ENCODE results near the gene PLN. TPM values are rescaled to one million over a fixed set of nuclear protein-coding genes. Genes with fewer than 3 reads are reported as not detected.

Gene PLN
- total RNA-seq, 4 donors from 2014 or later: 45.2 to 194 (median 155) TPM

GRCh38 chr6:118591897-118592296 lies 43.8 kb downstream of the PLN start:
- Histone ChIP-seq H3K4me1 (peaks cover 0 to 5% of the 10 kb centered on the region in 2 donors), H3K9me3 (no peaks in the 10 kb centered on the region), H3K27ac (no peak overlapping the region), H3K36me3 (no peaks in the 10 kb centered on the region), H3K4me3 (no peak overlapping the region), H3K27me3 (no peaks in the 10 kb centered on the region)
- TF ChIP-seq CTCF (IDR thresholded peaks at IDR 0.05) (no peak), POLR2A (IDR thresholded peaks at IDR 0.05) (no peak)
- intact Hi-C loops (cut with DNase I; ENCODE audit: low total_unique reads): no loop called here
- no peak for DNase-seq

GRCh38 chr6:118594877-118595276 lies 46.8 kb downstream of the PLN start:
- H3K4me3 ChIP-seq: no peak overlapping the region
- no peaks in the 10 kb centered on the region for H3K36me3 ChIP-seq
- H3K9me3 ChIP-seq: no peaks in the 10 kb centered on the region
- H3K4me1 ChIP-seq: peaks cover 0 to 3% of the 10 kb centered on the region in 2 donors
- intact Hi-C loops (cut with DNase I; ENCODE audit: low total_unique reads): no loop called here
- no peaks in the 10 kb centered on the region for H3K27me3 ChIP-seq
- no peak for TF ChIP-seq POLR2A (IDR thresholded peaks at IDR 0.05)
- no peak for TF ChIP-seq CTCF (IDR thresholded peaks at IDR 0.05)
- no peak for DNase-seq
- H3K27ac ChIP-seq: no peak overlapping the region

- intact Hi-C loops (cut with DNase I; ENCODE audit: low total_unique reads): no loop called here
- Histone ChIP-seq H3K4me3 (no peak overlapping the region), H3K27me3 (no peaks in the 10 kb centered on the region), H3K27ac (no peak overlapping the region), H3K36me3 (no peaks in the 10 kb centered on the region), H3K9me3 (no peaks in the 10 kb centered on the region), H3K4me1 (no peaks in the 10 kb centered on the region)
- TF ChIP-seq CTCF (IDR thresholded peaks at IDR 0.05): no peak
- TF ChIP-seq POLR2A (IDR thresholded peaks at IDR 0.05): no peak
- DNase-seq: no peak
Observed at GRCh38 chr6:118596774-118597320, 48.8 kb downstream of the PLN start.

- intact Hi-C loops (cut with DNase I; ENCODE audit: low total_unique reads): no loop called here
Observed at GRCh38 chr6:118597636-118598035, 49.5 kb downstream of the PLN start.

GRCh38 chr6:118598324-118598723 lies 50.2 kb downstream of the PLN start:
- no peak for DNase-seq
- Histone ChIP-seq H3K9me3 (no peaks in the 10 kb centered on the region), H3K27ac (no peak overlapping the region), H3K36me3 (no peaks in the 10 kb centered on the region), H3K27me3 (no peaks in the 10 kb centered on the region), H3K4me3 (no peak overlapping the region), H3K4me1 (no peaks in the 10 kb centered on the region)
- TF ChIP-seq CTCF (IDR thresholded peaks at IDR 0.05) (no peak), POLR2A (IDR thresholded peaks at IDR 0.05) (no peak)
- intact Hi-C loops (cut with DNase I; ENCODE audit: low total_unique reads): no loop called here

More at GRCh38 chr6:118597636-118598035, 49.5 kb downstream of the PLN start:
- H3K4me1 ChIP-seq: no peaks in the 10 kb centered on the region
- no peaks in the 10 kb centered on the region for H3K9me3 ChIP-seq
- no peak overlapping the region for H3K27ac ChIP-seq
- H3K27me3 ChIP-seq: no peaks in the 10 kb centered on the region
- no peak for DNase-seq
- no peaks in the 10 kb centered on the region for H3K36me3 ChIP-seq
- H3K4me3 ChIP-seq: no peak overlapping the region
- TF ChIP-seq CTCF (IDR thresholded peaks at IDR 0.05) (no peak), POLR2A (IDR thresholded peaks at IDR 0.05) (no peak)

Measured in uterus (tissue), 4 donors.